H4 (cell line): ENCODE results near the gene BRCC3. TPM values are rescaled to one million over a fixed set of nuclear protein-coding genes. Genes with fewer than 3 reads are reported as not detected.
"Not testable (repeated sequence)": the region's sequence is repeated elsewhere in the genome, so short reads cannot be mapped to it uniquely, and the experiment has no call there.

ENCODE experiments used
- DNase-seq: peaks from one replicate; pipeline ENCODE4 v3.0.0-alpha.2; 2015; ENCODE audit warnings: low spot score
- total RNA-seq: library from RNA; depleted of rRNA; stranded (reverse); fragments of >200 nt; shearing (Covaris generic); gene quantifications from 2 replicates; pipeline ENCODE4 v1.2.3, GENCODE V29; 2014; rRNA removed

BRCC3 gene
- total RNA-seq, 1 experiment from 2014 or later, result 10.2 TPM

DNA sequence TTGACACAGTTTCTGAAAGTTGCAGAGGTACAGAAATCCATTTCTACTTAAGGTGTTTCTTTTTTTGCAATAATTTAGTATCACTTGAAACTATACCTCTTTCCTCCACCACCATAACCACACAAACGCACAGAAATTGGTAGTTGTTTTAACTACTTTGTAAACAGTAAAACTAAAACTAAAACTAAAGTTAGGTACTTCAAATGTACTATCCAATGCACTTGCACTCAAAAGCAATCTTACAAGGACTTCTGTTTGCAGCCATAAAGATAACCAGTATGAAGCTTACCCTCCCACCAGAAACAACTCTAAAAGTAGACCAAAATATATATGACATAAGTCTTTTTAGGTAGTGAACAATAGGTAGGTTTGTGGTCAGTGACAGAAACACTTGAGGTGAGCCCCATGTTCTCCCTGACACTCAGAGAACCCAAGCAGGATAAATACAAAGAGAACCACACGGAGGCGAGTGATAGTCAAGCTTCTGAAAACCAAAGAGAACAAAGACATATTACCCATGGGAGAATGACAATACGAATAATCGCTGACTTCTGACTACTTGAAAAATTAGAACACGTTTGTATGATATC is 72.7 kb downstream of the BRCC3 start:
- DNase-seq, result no peak

- DNase-seq, result no peak
Measured at GRCh38 chrX:155144926-155145325, 73.6 kb downstream of the BRCC3 start.

- not testable (repeated sequence) for DNase-seq
Measured at GRCh38 chrX:155147612-155148011, 76.3 kb downstream of the BRCC3 start.

- not testable (repeated sequence) for DNase-seq
Measured at GRCh38 chrX:155148166-155148565, 76.9 kb downstream of the BRCC3 start.

GRCh38 chrX:155148724-155149537 is 77.6 kb downstream of the BRCC3 start:
- no peak for DNase-seq

DNA sequence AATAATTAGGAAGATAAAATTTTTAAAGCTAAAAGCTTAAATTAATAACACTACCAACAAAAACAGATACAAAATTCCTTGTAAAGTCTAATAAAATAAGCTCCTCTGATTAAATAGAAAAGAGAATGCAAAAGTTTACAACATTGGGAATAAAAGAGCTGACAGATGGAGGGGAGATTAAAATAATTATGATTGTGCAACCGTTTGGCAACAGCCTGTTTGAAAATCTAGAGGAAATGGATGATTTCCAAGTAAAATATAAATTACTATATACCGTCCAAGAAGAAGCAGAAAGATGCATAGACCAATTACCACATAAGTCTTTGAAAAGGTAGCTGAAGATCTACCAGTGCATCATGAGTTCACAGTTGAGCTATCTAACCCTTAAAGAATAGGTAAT is 98.6 kb downstream of the BRCC3 start:
- DNase-seq, result no peak

Other genes with a start within 250 kb of the BRCC3 start
- not detected in 2 replicates for gene SMIM9, start 236.8 kb upstream of the BRCC3 start, total RNA-seq
- gene F8A1, start 185.2 kb upstream of the BRCC3 start, total RNA-seq, result 6.4 and 11.8 TPM in 2 replicates
- gene F8, start 48.8 kb upstream of the BRCC3 start, total RNA-seq, result 2.5 and 2.8 TPM in 2 replicates
- gene FUNDC2, start 44.7 kb upstream of the BRCC3 start, total RNA-seq, result 61.2 and 73.0 TPM in 2 replicates
- gene CMC4, start 372 bp upstream of the BRCC3 start, total RNA-seq, result 20.4 and 29.7 TPM in 2 replicates
- gene MTCP1, start 372 bp upstream of the BRCC3 start, total RNA-seq, result 4.1 and 4.5 TPM in 2 replicates
- 126 and 140 TPM in 2 replicates for gene VBP1, start 145.0 kb downstream of the BRCC3 start, total RNA-seq
- 1.6 and 2.6 TPM in 2 replicates for gene RAB39B, start 193.0 kb downstream of the BRCC3 start, total RNA-seq